PFSK-1 (cell line): ENCODE results near the gene TMEM232.

Experiments
- FOXP2 ChIP-seq: optimal IDR thresholded peaks from 2 replicates; pipeline ENCODE3; 2011; ENCODE audit warnings: borderline replicate concordance, control low read depth, inconsistent platforms; ENCODE audit not compliant: insufficient read depth; ENCODE audit errors: extremely low read length, extremely low read depth
- POLR2AphosphoS5 ChIP-seq: IDR thresholded peaks from 2 replicates; pipeline ENCODE4 v1.6.1; 2012; ENCODE audit warnings: low read depth, mild to moderate bottlenecking, control low read depth, low read length, moderate library complexity
- SIN3A ChIP-seq: IDR thresholded peaks from 2 replicates; pipeline ENCODE4 v1.6.1; 2012; ENCODE audit warnings: mild to moderate bottlenecking, low read length, moderate library complexity, borderline replicate concordance; ENCODE audit not compliant: insufficient read depth
- TAF1 ChIP-seq: IDR thresholded peaks from 2 replicates; pipeline ENCODE4 v1.6.1; 2012; ENCODE audit warnings: low read length, control low read depth, borderline replicate concordance; ENCODE audit not compliant: insufficient read depth
- TF ChIP-seq, protein P1 (sequence below), 2 experiments: IDR thresholded peaks; 2 replicates each; pipeline versions ENCODE4 v1.6.1 to v1.8.0; 2011 to 2012; ENCODE audit warnings: low read depth in 2 of 2, low read length in 2 of 2, control low read depth in 1 of 2, inconsistent platforms in 1 of 2, mild to moderate bottlenecking in 1 of 2, moderate library complexity in 1 of 2; ENCODE audit not compliant: insufficient read depth in 1 of 2

The TMEM232 gene

DNA sequence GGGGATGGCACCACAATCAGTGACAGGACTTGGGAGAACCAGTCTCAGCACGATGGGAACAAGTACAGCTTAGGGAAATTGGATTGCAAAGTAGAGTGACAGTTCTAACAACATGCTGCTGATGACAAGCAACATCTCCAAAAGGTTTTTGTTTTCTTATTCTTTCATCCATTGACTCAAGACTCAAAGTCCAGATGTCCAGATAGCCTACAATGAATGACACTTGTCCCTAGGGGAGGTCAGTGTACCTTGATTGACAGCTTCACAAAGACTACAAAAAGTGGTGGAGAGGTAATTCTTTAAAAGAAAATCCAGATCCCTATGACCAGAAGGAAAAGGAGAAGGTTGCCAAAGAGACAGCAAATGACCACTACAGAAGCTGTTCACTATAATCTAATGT, 323.9 kb downstream of the TMEM232 start:
- TF ChIP-seq POLR2AphosphoS5 (no peak), TAF1 (no peak), SIN3A (no peak)

DNA sequence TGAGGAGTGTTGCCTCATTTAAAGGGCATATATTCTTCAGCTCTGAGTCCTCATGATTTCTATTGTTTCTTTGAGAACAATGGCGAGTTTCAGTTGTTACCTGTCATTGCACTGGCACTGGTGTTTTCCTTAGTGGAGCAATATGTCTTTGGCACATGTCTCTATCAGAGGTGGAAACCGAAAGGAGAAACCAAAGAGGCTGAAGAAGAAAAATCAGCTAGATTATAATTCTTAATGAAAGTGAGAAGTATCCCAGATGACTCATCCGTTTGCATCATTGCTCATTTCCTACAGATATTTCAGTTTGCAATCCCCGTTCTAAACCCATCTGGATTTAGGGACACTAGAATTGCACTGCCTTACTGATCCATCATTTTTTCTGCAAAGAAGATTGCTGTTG, 324.6 kb downstream of the TMEM232 start:
- TF ChIP-seq TAF1, result no peak
- TF ChIP-seq POLR2AphosphoS5, result no peak
- TF ChIP-seq, protein P1, sequence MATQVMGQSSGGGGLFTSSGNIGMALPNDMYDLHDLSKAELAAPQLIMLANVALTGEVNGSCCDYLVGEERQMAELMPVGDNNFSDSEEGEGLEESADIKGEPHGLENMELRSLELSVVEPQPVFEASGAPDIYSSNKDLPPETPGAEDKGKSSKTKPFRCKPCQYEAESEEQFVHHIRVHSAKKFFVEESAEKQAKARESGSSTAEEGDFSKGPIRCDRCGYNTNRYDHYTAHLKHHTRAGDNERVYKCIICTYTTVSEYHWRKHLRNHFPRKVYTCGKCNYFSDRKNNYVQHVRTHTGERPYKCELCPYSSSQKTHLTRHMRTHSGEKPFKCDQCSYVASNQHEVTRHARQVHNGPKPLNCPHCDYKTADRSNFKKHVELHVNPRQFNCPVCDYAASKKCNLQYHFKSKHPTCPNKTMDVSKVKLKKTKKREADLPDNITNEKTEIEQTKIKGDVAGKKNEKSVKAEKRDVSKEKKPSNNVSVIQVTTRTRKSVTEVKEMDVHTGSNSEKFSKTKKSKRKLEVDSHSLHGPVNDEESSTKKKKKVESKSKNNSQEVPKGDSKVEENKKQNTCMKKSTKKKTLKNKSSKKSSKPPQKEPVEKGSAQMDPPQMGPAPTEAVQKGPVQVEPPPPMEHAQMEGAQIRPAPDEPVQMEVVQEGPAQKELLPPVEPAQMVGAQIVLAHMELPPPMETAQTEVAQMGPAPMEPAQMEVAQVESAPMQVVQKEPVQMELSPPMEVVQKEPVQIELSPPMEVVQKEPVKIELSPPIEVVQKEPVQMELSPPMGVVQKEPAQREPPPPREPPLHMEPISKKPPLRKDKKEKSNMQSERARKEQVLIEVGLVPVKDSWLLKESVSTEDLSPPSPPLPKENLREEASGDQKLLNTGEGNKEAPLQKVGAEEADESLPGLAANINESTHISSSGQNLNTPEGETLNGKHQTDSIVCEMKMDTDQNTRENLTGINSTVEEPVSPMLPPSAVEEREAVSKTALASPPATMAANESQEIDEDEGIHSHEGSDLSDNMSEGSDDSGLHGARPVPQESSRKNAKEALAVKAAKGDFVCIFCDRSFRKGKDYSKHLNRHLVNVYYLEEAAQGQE (IDR thresholded peaks at IDR 0.05; ENCODE audit: insufficient read depth in 1 of 2, low read depth in 2 of 2, low read length in 2 of 2), result no peak
- TF ChIP-seq FOXP2, result no peak
- TF ChIP-seq SIN3A, result no peak

DNA sequence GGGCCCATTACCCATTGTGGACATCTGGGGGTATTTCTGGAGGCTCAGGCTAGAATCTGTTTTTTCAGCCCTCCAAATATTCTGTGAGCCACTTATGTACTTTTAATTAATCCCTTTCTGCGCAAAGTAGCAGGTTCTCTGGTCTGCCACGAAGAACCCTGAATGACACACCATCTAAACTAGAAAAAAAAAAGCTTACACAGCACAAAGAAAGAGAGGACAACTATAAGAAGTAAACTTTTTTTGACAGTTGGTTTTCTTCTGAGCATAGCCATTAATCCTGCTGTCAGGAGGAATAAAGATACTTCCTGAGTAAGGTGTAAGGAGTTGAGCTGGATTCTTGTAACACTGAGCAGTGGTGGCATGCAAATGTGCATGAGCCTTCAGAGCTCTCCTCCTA, 327.5 kb downstream of the TMEM232 start:
- TF ChIP-seq, protein P1 (IDR thresholded peaks at IDR 0.05; ENCODE audit: insufficient read depth in 1 of 2, low read depth in 2 of 2, low read length in 2 of 2), result no peak
- no peak for TF ChIP-seq POLR2AphosphoS5
- TF ChIP-seq FOXP2, result no peak
- no peak for TF ChIP-seq SIN3A
- TF ChIP-seq TAF1, result no peak

DNA sequence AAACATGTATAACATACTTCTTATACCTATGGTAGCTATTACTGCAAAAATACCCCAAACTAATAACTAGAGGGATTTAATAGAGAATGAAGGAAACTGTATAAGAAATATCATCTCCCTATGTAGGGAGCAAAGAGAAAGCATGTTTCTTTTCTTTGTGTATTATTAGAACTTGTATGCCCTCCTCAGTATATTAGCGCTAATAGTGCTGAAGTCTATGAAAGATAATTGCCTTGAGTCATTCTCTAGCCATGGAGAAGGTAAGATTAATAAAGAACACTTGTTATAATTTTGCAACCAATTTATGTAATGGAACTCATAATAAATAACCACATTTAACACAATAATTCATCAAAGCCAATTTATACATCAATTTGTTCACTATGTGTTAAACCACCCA, 329.2 kb downstream of the TMEM232 start:
- TF ChIP-seq POLR2AphosphoS5 (no peak), SIN3A (no peak), TAF1 (no peak), FOXP2 (no peak)
- TF ChIP-seq, protein P1 (IDR thresholded peaks at IDR 0.05; ENCODE audit: insufficient read depth in 1 of 2, low read depth in 2 of 2, low read length in 2 of 2), result no peak

DNA sequence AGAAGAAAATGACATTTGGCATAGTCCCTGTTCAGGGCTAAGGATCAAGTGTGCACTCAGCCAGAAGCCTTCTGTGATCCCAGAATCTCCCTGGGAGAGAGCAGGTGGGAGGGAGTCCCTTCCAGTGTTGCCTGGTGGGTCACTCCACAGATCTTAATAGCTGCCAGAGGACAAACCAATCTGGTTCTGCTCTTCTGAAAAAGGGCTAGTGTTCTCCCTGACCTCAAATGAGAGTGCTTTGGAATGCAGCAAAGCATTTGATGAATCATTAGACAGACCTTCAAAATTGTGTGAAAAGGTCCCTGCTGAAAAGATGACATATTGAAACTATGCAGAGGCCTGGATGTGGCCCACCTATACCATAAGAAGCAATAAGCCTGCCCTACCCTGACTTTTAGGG, 339.7 kb downstream of the TMEM232 start:
- TF ChIP-seq POLR2AphosphoS5 (no peak), SIN3A (no peak), TAF1 (no peak), FOXP2 (no peak)

DNA sequence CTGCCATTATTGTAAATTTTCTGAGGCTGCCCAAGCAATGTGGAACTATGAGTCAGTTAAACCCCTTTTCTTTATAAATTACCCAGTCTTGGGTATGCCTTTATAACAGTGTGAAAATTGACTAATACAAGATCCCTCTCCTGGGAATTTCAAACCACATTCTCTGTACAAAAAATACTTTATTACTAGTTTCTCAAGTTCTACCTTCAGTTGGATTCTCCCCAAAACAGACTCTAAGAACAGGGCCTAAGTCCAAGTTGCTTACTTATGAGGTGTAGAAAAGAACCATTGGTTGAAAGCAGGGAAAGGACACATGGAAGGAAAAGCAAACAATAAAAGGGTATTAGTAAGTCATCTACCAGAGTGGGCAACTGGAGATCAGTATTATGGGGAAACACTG, 343.2 kb downstream of the TMEM232 start:
- TF ChIP-seq POLR2AphosphoS5 (no peak), SIN3A (no peak), FOXP2 (no peak), TAF1 (no peak)
- TF ChIP-seq, protein P1 (IDR thresholded peaks at IDR 0.05; ENCODE audit: insufficient read depth in 1 of 2, low read depth in 2 of 2, low read length in 2 of 2), result no peak
